WTC11 (cell line): ENCODE measurements around the gene CNTN5. TPM values are rescaled to one million over a fixed set of nuclear protein-coding genes. Genes with fewer than 3 reads are reported as not detected.

ENCODE experiments used
- ATAC-seq: fragments of 200-7000 bp; cut with Tn5 transposase; 2 replicates; pipeline ENCODE4 v1.10.0; 2021; ENCODE audit warnings: mild to moderate bottlenecking, moderate library complexity
- CTCF ChIA-PET: fragments of 300-600 bp; sonication (Branson Sonifier 250); formaldehyde crosslinking; loops from one replicate; lab custom pipeline; 2021; ENCODE audit warnings: antibody characterized with exemption; lab: Charles Lee
- POLR2A ChIA-PET: fragments of 350-600 bp; sonication (Branson Sonifier 250); formaldehyde crosslinking; loops from one replicate; lab custom pipeline; 2021; ENCODE audit warnings: antibody characterized with exemption; lab: Charles Lee
- DNase-seq: peaks from one replicate; pipeline ENCODE4 v3.0.0; 2021; ENCODE audit warnings: low spot score
- H3K27ac Mint-ChIP-seq: 2 replicates; pipeline ENCODE4 v1.8.0; 2021; ENCODE audit warnings: mixed read lengths
- H3K27me3 Mint-ChIP-seq: 2 replicates; pipeline ENCODE4 v1.8.0; 2021; ENCODE audit warnings: low read depth, mild to moderate bottlenecking, moderate library complexity, mixed read lengths
- H3K36me3 Mint-ChIP-seq: 2 replicates; pipeline ENCODE4 v1.8.0; 2021; ENCODE audit warnings: mixed read lengths
- H3K4me1 Mint-ChIP-seq: 2 replicates; pipeline ENCODE4 v1.8.0; 2022; ENCODE audit warnings: mixed read lengths
- H3K4me3 Mint-ChIP-seq: 2 replicates; pipeline ENCODE4 v1.8.0; 2021; ENCODE audit warnings: mild to moderate bottlenecking, moderate library complexity, mixed read lengths
- H3K9me3 Mint-ChIP-seq: 2 replicates; pipeline ENCODE4 v1.8.0; 2021; ENCODE audit warnings: mixed read lengths
- CBFB ChIP-seq: sonication (generic); formaldehyde crosslinking; IDR thresholded peaks from 2 replicates; pipeline ENCODE4 v1.8.1; 2022; ENCODE audit warnings: mild to moderate bottlenecking, low read depth, missing genetic modification reagents
- ELF4 ChIP-seq: sonication (generic); formaldehyde crosslinking; IDR thresholded peaks from 2 replicates; pipeline ENCODE4 v1.8.1; 2022; ENCODE audit warnings: low read depth, mild to moderate bottlenecking, moderate library complexity, missing genetic modification reagents
- ESRRA ChIP-seq: sonication (generic); formaldehyde crosslinking; IDR thresholded peaks from 2 replicates; pipeline ENCODE4 v1.8.1; 2022; ENCODE audit warnings: mild to moderate bottlenecking, missing genetic modification reagents, borderline replicate concordance
- FOXK1 ChIP-seq: sonication (generic); formaldehyde crosslinking; IDR thresholded peaks from 2 replicates; pipeline ENCODE4 v1.8.0; 2022; ENCODE audit warnings: mild to moderate bottlenecking, moderate library complexity, missing genetic modification reagents
- HMGA2 ChIP-seq: fragments of 250-450 bp; sonication (Bioruptor Pico); IDR thresholded peaks from 2 replicates; pipeline ENCODE4 v1.4.0; 2021; ENCODE audit warnings: mild to moderate bottlenecking, moderate library complexity
- JAZF1 ChIP-seq: fragments of 250-450 bp; sonication (Bioruptor Pico); IDR thresholded peaks from 2 replicates; pipeline ENCODE4 v1.9.0; 2021; ENCODE audit warnings: moderate library complexity, mild to moderate bottlenecking, inconsistent platforms
- NR3C1 ChIP-seq: sonication (generic); formaldehyde crosslinking; conservative IDR thresholded peaks from 2 replicates; pipeline ENCODE4 v1.8.1; 2023; ENCODE audit warnings: low read depth, mild to moderate bottlenecking, missing genetic modification reagents
- PRRX2 ChIP-seq: fragments of 250-450 bp; sonication (Bioruptor Pico); IDR thresholded peaks from 2 replicates; pipeline ENCODE4 v1.8.0; 2021; ENCODE audit warnings: mild to moderate bottlenecking
- SMAD4 ChIP-seq: sonication (generic); formaldehyde crosslinking; IDR thresholded peaks from 2 replicates; pipeline ENCODE4 v1.8.0; 2022; ENCODE audit warnings: mild to moderate bottlenecking, missing genetic modification reagents
- SOX15 ChIP-seq: fragments of 250-450 bp; sonication (Bioruptor Pico); IDR thresholded peaks from 2 replicates; pipeline ENCODE4 v1.9.0; 2021; ENCODE audit warnings: mild to moderate bottlenecking
- TP53 ChIP-seq: sonication (generic); formaldehyde crosslinking; IDR thresholded peaks from 2 replicates; pipeline ENCODE4 v1.8.1; 2023; ENCODE audit warnings: mild to moderate bottlenecking, missing genetic modification reagents
- ZNF121 ChIP-seq: sonication (generic); formaldehyde crosslinking; IDR thresholded peaks from 2 replicates; pipeline ENCODE4 v1.8.0; 2023; ENCODE audit warnings: missing genetic modification reagents
- ZNF138 ChIP-seq: sonication (generic); formaldehyde crosslinking; conservative IDR thresholded peaks from 2 replicates; pipeline ENCODE4 v1.8.1; 2022; ENCODE audit warnings: mild to moderate bottlenecking, moderate library complexity, missing genetic modification reagents
- ZNF317 ChIP-seq: sonication (generic); formaldehyde crosslinking; IDR thresholded peaks from 2 replicates; pipeline ENCODE4 v1.8.1; 2023; ENCODE audit warnings: low read depth, mild to moderate bottlenecking, moderate library complexity, missing genetic modification reagents, borderline replicate concordance
- ZNF396 ChIP-seq: fragments of 250-450 bp; sonication (Bioruptor Pico); IDR thresholded peaks from 2 replicates; pipeline ENCODE4 v1.8.0; 2021; ENCODE audit warnings: mild to moderate bottlenecking, moderate library complexity, borderline replicate concordance
- total RNA-seq: library from RNA; stranded (reverse); gene quantifications from 3 replicates; pipeline ENCODE4 v1.2.3, GENCODE V29; 2021
- TF ChIP-seq, protein P1 (sequence below): sonication (generic); formaldehyde crosslinking; IDR thresholded peaks from 2 replicates; pipeline ENCODE4 v1.8.1; 2023; ENCODE audit warnings: mild to moderate bottlenecking, missing genetic modification reagents, moderate library complexity
- TF ChIP-seq, protein P2 (sequence below): sonication (generic); formaldehyde crosslinking; IDR thresholded peaks from 2 replicates; pipeline ENCODE4 v1.8.1; 2022; ENCODE audit warnings: mild to moderate bottlenecking, missing genetic modification reagents, moderate library complexity, borderline replicate concordance
- TF ChIP-seq, protein P3 (sequence below): fragments of 200-600 bp; IDR thresholded peaks from 2 replicates; pipeline ENCODE4 v1.8.0; 2022; ENCODE audit warnings: antibody characterized with exemption
- TF ChIP-seq, protein P4 (sequence below): fragments of 250-450 bp; sonication (Bioruptor Pico); IDR thresholded peaks from 2 replicates; pipeline ENCODE4 v1.9.0; 2021; ENCODE audit warnings: mild to moderate bottlenecking, borderline replicate concordance
- TF ChIP-seq, protein P5 (sequence below): fragments of 250-450 bp; sonication (Bioruptor Pico); IDR thresholded peaks from 2 replicates; pipeline ENCODE4 v2.1.2; 2022; ENCODE audit warnings: mild to moderate bottlenecking, moderate library complexity

CNTN5 gene
- total RNA-seq, 1 experiment from 2014 or later, result 0.07 TPM

DNA sequence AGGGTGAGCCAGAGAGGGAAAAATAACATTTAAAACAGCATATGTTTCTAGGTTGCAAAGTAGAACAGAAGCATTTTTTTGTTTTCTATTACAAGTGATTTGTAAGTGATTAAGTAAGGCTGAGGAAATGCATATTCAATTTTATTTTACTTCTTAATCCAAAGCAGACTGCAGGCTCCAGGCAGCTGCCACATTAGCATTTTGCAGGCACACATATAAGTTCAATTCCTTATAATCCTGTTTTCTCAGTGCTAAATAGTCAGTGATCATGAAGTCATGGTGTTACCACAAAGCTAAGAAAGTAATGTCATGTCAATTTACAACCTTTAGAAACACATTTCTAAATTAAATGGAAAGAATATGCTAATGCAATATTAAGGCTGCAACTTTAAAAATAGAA is 149.8 kb downstream of the CNTN5 start:
- ChIA-PET POLR2A (no interaction called here), CTCF (no interaction called here)
- Mint-ChIP-seq H3K9me3 (no peaks in the 10 kb centered on the region), H3K36me3 (no peaks in the 10 kb centered on the region), H3K27ac (no peak overlapping the region), H3K4me3 (no peak overlapping the region), H3K4me1 (peaks cover 13% of the 10 kb centered on the region), H3K27me3 (no peaks in the 10 kb centered on the region)
- no peak for DNase-seq
- TF ChIP-seq CBFB (CRISPR knock-in tag) (no peak), SOX15 (no peak), FOXK1 (no peak), ZNF317 (CRISPR knock-in tag) (no peak), ZNF396 (CRISPR knock-in tag) (no peak), ESRRA (no peak), ELF4 (CRISPR knock-in tag) (no peak), NR3C1 (CRISPR knock-in tag) (no peak), HMGA2 (CRISPR knock-in tag) (no peak), ZNF121 (CRISPR knock-in tag) (no peak), SMAD4 (no peak), JAZF1 (CRISPR knock-in tag) (no peak), ZNF138 (CRISPR knock-in tag) (no peak), PRRX2 (CRISPR knock-in tag) (no peak), TP53 (CRISPR knock-in tag) (no peak)
- TF ChIP-seq, protein P1, sequence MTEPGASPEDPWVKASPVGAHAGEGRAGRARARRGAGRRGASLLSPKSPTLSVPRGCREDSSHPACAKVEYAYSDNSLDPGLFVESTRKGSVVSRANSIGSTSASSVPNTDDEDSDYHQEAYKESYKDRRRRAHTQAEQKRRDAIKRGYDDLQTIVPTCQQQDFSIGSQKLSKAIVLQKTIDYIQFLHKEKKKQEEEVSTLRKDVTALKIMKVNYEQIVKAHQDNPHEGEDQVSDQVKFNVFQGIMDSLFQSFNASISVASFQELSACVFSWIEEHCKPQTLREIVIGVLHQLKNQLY (CRISPR knock-in tag), result no peak
- TF ChIP-seq, protein P2, sequence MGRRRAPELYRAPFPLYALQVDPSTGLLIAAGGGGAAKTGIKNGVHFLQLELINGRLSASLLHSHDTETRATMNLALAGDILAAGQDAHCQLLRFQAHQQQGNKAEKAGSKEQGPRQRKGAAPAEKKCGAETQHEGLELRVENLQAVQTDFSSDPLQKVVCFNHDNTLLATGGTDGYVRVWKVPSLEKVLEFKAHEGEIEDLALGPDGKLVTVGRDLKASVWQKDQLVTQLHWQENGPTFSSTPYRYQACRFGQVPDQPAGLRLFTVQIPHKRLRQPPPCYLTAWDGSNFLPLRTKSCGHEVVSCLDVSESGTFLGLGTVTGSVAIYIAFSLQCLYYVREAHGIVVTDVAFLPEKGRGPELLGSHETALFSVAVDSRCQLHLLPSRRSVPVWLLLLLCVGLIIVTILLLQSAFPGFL, result no peak
- TF ChIP-seq, protein P3, sequence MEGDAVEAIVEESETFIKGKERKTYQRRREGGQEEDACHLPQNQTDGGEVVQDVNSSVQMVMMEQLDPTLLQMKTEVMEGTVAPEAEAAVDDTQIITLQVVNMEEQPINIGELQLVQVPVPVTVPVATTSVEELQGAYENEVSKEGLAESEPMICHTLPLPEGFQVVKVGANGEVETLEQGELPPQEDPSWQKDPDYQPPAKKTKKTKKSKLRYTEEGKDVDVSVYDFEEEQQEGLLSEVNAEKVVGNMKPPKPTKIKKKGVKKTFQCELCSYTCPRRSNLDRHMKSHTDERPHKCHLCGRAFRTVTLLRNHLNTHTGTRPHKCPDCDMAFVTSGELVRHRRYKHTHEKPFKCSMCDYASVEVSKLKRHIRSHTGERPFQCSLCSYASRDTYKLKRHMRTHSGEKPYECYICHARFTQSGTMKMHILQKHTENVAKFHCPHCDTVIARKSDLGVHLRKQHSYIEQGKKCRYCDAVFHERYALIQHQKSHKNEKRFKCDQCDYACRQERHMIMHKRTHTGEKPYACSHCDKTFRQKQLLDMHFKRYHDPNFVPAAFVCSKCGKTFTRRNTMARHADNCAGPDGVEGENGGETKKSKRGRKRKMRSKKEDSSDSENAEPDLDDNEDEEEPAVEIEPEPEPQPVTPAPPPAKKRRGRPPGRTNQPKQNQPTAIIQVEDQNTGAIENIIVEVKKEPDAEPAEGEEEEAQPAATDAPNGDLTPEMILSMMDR, result no peak
- TF ChIP-seq, protein P4, sequence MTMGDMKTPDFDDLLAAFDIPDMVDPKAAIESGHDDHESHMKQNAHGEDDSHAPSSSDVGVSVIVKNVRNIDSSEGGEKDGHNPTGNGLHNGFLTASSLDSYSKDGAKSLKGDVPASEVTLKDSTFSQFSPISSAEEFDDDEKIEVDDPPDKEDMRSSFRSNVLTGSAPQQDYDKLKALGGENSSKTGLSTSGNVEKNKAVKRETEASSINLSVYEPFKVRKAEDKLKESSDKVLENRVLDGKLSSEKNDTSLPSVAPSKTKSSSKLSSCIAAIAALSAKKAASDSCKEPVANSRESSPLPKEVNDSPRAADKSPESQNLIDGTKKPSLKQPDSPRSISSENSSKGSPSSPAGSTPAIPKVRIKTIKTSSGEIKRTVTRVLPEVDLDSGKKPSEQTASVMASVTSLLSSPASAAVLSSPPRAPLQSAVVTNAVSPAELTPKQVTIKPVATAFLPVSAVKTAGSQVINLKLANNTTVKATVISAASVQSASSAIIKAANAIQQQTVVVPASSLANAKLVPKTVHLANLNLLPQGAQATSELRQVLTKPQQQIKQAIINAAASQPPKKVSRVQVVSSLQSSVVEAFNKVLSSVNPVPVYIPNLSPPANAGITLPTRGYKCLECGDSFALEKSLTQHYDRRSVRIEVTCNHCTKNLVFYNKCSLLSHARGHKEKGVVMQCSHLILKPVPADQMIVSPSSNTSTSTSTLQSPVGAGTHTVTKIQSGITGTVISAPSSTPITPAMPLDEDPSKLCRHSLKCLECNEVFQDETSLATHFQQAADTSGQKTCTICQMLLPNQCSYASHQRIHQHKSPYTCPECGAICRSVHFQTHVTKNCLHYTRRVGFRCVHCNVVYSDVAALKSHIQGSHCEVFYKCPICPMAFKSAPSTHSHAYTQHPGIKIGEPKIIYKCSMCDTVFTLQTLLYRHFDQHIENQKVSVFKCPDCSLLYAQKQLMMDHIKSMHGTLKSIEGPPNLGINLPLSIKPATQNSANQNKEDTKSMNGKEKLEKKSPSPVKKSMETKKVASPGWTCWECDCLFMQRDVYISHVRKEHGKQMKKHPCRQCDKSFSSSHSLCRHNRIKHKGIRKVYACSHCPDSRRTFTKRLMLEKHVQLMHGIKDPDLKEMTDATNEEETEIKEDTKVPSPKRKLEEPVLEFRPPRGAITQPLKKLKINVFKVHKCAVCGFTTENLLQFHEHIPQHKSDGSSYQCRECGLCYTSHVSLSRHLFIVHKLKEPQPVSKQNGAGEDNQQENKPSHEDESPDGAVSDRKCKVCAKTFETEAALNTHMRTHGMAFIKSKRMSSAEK (CRISPR knock-in tag), result no peak
- TF ChIP-seq, protein P5, sequence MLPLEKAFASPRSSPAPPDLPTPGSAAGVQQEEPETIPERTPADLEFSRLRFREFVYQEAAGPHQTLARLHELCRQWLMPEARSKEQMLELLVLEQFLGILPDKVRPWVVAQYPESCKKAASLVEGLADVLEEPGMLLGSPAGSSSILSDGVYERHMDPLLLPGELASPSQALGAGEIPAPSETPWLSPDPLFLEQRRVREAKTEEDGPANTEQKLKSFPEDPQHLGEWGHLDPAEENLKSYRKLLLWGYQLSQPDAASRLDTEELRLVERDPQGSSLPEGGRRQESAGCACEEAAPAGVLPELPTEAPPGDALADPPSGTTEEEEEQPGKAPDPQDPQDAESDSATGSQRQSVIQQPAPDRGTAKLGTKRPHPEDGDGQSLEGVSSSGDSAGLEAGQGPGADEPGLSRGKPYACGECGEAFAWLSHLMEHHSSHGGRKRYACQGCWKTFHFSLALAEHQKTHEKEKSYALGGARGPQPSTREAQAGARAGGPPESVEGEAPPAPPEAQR, result no peak
- TF ChIP-seq, all 79 proteins: peak for 0
- no peak for ATAC-seq
